ENCODE data around the gene ITGA11.

ITGA11 gene

GRCh38 chr15:68340726-68341671 is 91.0 kb downstream of the ITGA11 start:
- Histone ChIP-seq H3K27ac (ENCODE audit: low read depth, low read length) (no peak overlapping the region), H3K9ac (ENCODE audit: low read length) (no peak overlapping the region), H3K36me3 (ENCODE audit: control insufficient read depth, insufficient read depth, low read length) (no peaks in the 10 kb centered on the region), H3K4me3 (ENCODE audit: low read length) (no peak overlapping the region), H3K4me1 (ENCODE audit: control insufficient read depth, insufficient read depth, low read length) (no peaks in the 10 kb centered on the region), H3K27me3 (ENCODE audit: control insufficient read depth, insufficient read depth, low read length) (no peaks in the 10 kb centered on the region)

- no peaks in the 10 kb centered on the region for H3K4me1 ChIP-seq (ENCODE audit: control insufficient read depth, insufficient read depth, low read length)
Measured at GRCh38 chr15:68339481-68339880, 92.5 kb downstream of the ITGA11 start.

GRCh38 chr15:68337826-68338225 is 94.1 kb downstream of the ITGA11 start:
- no peak overlapping the region for H3K9ac ChIP-seq (ENCODE audit: low read length)
- H3K36me3 ChIP-seq (ENCODE audit: control insufficient read depth, insufficient read depth, low read length) = no peaks in the 10 kb centered on the region
- H3K4me3 ChIP-seq (ENCODE audit: low read length) = no peak overlapping the region
- no peak overlapping the region for H3K27ac ChIP-seq (ENCODE audit: low read depth, low read length)
- no peaks in the 10 kb centered on the region for H3K27me3 ChIP-seq (ENCODE audit: control insufficient read depth, insufficient read depth, low read length)
- no peaks in the 10 kb centered on the region for H3K4me1 ChIP-seq (ENCODE audit: control insufficient read depth, insufficient read depth, low read length)

More at GRCh38 chr15:68339481-68339880, 92.5 kb downstream of the ITGA11 start:
- Histone ChIP-seq H3K4me3 (ENCODE audit: low read length) (no peak overlapping the region), H3K9ac (ENCODE audit: low read length) (no peak overlapping the region), H3K27ac (ENCODE audit: low read depth, low read length) (no peak overlapping the region), H3K27me3 (ENCODE audit: control insufficient read depth, insufficient read depth, low read length) (no peaks in the 10 kb centered on the region), H3K36me3 (ENCODE audit: control insufficient read depth, insufficient read depth, low read length) (no peaks in the 10 kb centered on the region)

DNA sequence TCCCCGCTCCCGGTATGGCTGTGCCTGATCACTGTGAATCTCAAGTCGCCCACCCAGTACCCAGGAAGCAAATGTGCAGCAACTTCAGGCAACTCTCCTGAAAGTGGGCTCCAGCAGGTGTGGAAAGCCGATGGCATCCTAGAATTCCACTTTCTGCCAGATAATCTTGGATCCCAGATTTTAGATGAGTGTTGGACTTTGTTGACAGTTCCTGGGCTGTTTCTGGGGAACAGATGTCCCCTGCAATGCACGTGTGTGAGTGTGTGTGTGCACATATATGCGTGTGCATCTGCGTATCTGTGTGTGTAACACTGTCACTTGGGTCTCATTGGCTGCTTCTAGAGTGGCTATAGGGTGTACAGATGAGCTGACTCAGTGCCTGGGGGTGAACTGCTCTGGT is 95.4 kb downstream of the ITGA11 start:
- no peaks in the 10 kb centered on the region for H3K27me3 ChIP-seq (ENCODE audit: control insufficient read depth, insufficient read depth, low read length)
- H3K27ac ChIP-seq (ENCODE audit: low read depth, low read length) = no peak overlapping the region
- no peak overlapping the region for H3K4me3 ChIP-seq (ENCODE audit: low read length)
- H3K9ac ChIP-seq (ENCODE audit: low read length) = no peak overlapping the region
- no peaks in the 10 kb centered on the region for H3K36me3 ChIP-seq (ENCODE audit: control insufficient read depth, insufficient read depth, low read length)
- H3K4me1 ChIP-seq (ENCODE audit: control insufficient read depth, insufficient read depth, low read length) = no peaks in the 10 kb centered on the region

GRCh38 chr15:68335655-68336054 is 96.3 kb downstream of the ITGA11 start:
- no peak overlapping the region for H3K4me3 ChIP-seq (ENCODE audit: low read length)
- H3K9ac ChIP-seq (ENCODE audit: low read length) = no peak overlapping the region
- no peaks in the 10 kb centered on the region for H3K4me1 ChIP-seq (ENCODE audit: control insufficient read depth, insufficient read depth, low read length)
- no peak overlapping the region for H3K27ac ChIP-seq (ENCODE audit: low read depth, low read length)
- H3K27me3 ChIP-seq (ENCODE audit: control insufficient read depth, insufficient read depth, low read length) = no peaks in the 10 kb centered on the region
- H3K36me3 ChIP-seq (ENCODE audit: control insufficient read depth, insufficient read depth, low read length) = no peaks in the 10 kb centered on the region

- no peak overlapping the region for H3K4me3 ChIP-seq (ENCODE audit: low read length)
- H3K9ac ChIP-seq (ENCODE audit: low read length) = no peak overlapping the region
- H3K4me1 ChIP-seq (ENCODE audit: control insufficient read depth, insufficient read depth, low read length) = no peaks in the 10 kb centered on the region
- no peaks in the 10 kb centered on the region for H3K27me3 ChIP-seq (ENCODE audit: control insufficient read depth, insufficient read depth, low read length)
- H3K27ac ChIP-seq (ENCODE audit: low read depth, low read length) = no peak overlapping the region
- H3K36me3 ChIP-seq (ENCODE audit: control insufficient read depth, insufficient read depth, low read length) = no peaks in the 10 kb centered on the region
Measured at GRCh38 chr15:68335251-68335650, 96.7 kb downstream of the ITGA11 start.

DNA sequence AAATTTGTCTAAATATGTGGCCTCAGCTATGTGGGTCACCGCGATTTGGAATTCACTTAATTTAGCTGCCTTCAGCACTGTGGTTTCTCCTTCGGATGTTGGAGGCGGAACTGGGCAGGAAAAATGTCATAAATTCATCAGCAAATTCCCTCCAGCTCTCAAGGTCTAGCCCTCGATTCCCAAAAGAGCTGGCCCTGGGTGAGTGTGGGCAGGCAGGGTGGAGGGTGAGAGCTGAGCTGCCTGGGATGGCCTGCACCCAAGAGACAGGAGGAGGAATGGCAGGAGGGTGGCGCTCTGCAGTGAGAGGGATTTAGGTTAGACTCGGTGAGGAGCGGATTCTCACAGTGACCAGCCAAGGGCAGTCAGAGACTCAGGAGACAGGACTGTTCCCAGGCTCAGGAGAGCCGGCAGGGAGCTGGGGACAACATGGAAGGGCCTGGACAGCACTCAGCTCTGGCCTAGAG is 97.3 kb downstream of the ITGA11 start:
- Histone ChIP-seq H3K36me3 (ENCODE audit: control insufficient read depth, insufficient read depth, low read length) (no peaks in the 10 kb centered on the region), H3K9ac (ENCODE audit: low read length) (no peak overlapping the region), H3K4me1 (ENCODE audit: control insufficient read depth, insufficient read depth, low read length) (no peaks in the 10 kb centered on the region), H3K4me3 (ENCODE audit: low read length) (no peak overlapping the region), H3K27ac (ENCODE audit: low read depth, low read length) (no peak overlapping the region), H3K27me3 (ENCODE audit: control insufficient read depth, insufficient read depth, low read length) (no peaks in the 10 kb centered on the region)

GRCh38 chr15:68333775-68334470 is 98.0 kb downstream of the ITGA11 start:
- H3K9ac ChIP-seq (ENCODE audit: low read length) = no peak overlapping the region
- no peaks in the 10 kb centered on the region for H3K4me1 ChIP-seq (ENCODE audit: control insufficient read depth, insufficient read depth, low read length)
- no peak overlapping the region for H3K4me3 ChIP-seq (ENCODE audit: low read length)
- H3K36me3 ChIP-seq (ENCODE audit: control insufficient read depth, insufficient read depth, low read length) = no peaks in the 10 kb centered on the region
- no peak overlapping the region for H3K27ac ChIP-seq (ENCODE audit: low read depth, low read length)
- no peaks in the 10 kb centered on the region for H3K27me3 ChIP-seq (ENCODE audit: control insufficient read depth, insufficient read depth, low read length)

DNA sequence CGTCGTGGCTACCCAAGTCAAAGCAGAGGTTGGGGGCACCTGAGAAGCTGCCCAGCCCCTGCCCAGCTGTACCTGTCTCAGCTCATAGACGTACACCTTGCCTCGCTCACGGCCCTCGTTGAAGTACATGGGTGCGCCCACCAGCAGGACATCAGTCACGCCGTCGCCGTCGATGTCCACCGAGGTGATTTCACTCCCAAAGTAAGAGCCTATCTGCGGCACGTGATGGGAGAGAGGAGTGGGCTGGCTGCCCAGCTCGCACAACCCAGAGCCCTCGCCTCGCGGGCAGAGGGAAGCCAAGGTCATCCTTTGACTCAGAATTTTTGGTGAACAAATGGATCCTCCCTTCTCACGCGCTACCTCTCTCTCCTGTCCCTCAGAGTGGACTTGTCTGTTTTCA is 99.7 kb downstream of the ITGA11 start:
- Histone ChIP-seq H3K4me3 (ENCODE audit: low read length) (no peak overlapping the region), H3K4me1 (ENCODE audit: control insufficient read depth, insufficient read depth, low read length) (no peaks in the 10 kb centered on the region), H3K27ac (ENCODE audit: low read depth, low read length) (no peak overlapping the region), H3K36me3 (ENCODE audit: control insufficient read depth, insufficient read depth, low read length) (no peaks in the 10 kb centered on the region), H3K9ac (ENCODE audit: low read length) (no peak overlapping the region), H3K27me3 (ENCODE audit: control insufficient read depth, insufficient read depth, low read length) (no peaks in the 10 kb centered on the region)

- Histone ChIP-seq H3K36me3 (ENCODE audit: control insufficient read depth, insufficient read depth, low read length) (no peaks in the 10 kb centered on the region), H3K27me3 (ENCODE audit: control insufficient read depth, insufficient read depth, low read length) (no peaks in the 10 kb centered on the region), H3K27ac (ENCODE audit: low read depth, low read length) (no peak overlapping the region), H3K9ac (ENCODE audit: low read length) (no peak overlapping the region), H3K4me3 (ENCODE audit: low read length) (no peak overlapping the region), H3K4me1 (ENCODE audit: control insufficient read depth, insufficient read depth, low read length) (no peaks in the 10 kb centered on the region)
Measured at GRCh38 chr15:68330901-68331300, 101.1 kb downstream of the ITGA11 start.

DNA sequence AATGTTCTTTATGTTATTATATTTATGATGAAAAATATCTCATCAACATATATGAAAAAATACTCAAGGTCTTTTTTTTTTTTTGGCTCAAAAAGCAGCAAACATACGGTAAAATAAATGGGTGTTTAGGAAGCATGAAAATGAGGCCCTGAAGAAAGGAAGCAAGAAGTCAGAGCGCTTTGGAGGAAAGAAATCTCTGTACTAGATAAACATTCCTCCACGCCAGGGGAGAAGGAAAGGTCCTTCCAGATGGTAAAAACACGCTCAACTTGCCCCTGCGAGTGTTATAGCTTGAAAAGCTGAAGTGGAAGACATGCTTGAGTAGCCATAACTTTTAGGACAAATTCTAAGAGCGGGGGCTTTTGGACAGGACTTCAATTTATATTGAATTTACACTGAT is 101.5 kb downstream of the ITGA11 start:
- Histone ChIP-seq H3K9ac (ENCODE audit: low read length) (no peak overlapping the region), H3K4me1 (ENCODE audit: control insufficient read depth, insufficient read depth, low read length) (no peaks in the 10 kb centered on the region), H3K27me3 (ENCODE audit: control insufficient read depth, insufficient read depth, low read length) (no peaks in the 10 kb centered on the region), H3K27ac (ENCODE audit: low read depth, low read length) (no peak overlapping the region), H3K4me3 (ENCODE audit: low read length) (no peak overlapping the region), H3K36me3 (ENCODE audit: control insufficient read depth, insufficient read depth, low read length) (no peaks in the 10 kb centered on the region)

- Histone ChIP-seq H3K27me3 (ENCODE audit: control insufficient read depth, insufficient read depth, low read length) (no peaks in the 10 kb centered on the region), H3K4me1 (ENCODE audit: control insufficient read depth, insufficient read depth, low read length) (no peaks in the 10 kb centered on the region), H3K36me3 (ENCODE audit: control insufficient read depth, insufficient read depth, low read length) (no peaks in the 10 kb centered on the region), H3K4me3 (ENCODE audit: low read length) (no peak overlapping the region), H3K27ac (ENCODE audit: low read depth, low read length) (no peak overlapping the region), H3K9ac (ENCODE audit: low read length) (no peak overlapping the region)
Measured at GRCh38 chr15:68328964-68329363, 103.0 kb downstream of the ITGA11 start.

All from rectal smooth muscle tissue (tissue), 1 donor.